ENCODE measurements around the gene CBX2. TPM values are rescaled to one million over a fixed set of nuclear protein-coding genes. Genes with fewer than 3 reads are reported as not detected.

Gene CBX2
- total and polyA plus RNA-seq, 2 of the 4 experiments (the other 2 are of a cell fraction): 2.0 to 3.2 TPM

DNA sequence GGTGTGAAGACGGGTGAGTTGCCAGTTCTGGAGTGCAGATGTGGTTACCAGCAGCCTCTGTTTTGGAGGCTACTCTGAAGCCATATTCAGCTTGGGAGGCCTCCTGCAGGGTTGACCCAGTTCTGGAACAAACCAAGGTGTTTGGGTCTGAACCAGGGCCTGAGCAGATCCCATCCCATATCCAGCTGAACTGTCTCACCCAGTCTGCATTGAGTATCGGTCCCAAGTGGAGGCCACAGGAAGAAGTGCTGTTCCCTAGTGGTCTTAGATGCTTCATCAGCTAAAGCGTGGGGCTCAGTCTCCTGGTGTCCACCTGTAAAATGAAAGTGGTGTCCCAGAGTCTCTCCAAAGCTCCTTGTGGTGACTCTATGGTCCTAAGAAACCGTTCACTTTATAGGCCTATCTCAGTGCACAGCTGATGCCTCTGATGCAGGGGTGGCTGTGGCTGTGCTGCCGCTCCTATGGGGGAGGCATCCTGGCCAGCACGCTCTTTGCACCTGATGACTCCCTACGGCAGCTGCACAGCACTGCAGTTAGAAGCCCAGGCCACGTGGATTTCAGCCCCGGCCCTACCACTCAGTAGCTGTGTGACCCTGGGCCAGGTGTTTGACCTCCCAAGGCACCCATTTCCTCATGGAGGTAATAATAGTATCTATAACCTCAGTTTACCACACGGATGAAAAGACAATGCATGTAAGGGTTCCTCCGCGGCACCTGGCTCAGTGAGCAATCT is 40.2 kb downstream of the CBX2 start:
- Histone ChIP-seq H3K4me2 (ENCODE audit: low read depth, low read length) (no peak overlapping the region), H2BK15ac (ENCODE audit: low read depth, low read length) (no peak overlapping the region), H4K8ac (ENCODE audit: low read depth in 2 of 2, low read length in 2 of 2) (no peak overlapping the region), H4K20me1 (ENCODE audit: insufficient read depth, low read length) (no peaks in the 10 kb centered on the region; the same call in 1 of the 2 replicates), H2AK9ac (replicated peaks; ENCODE audit: low read depth, low read length, poor library complexity) (no peak overlapping the region), H2BK120ac (ENCODE audit: low read depth, low read length) (no peak overlapping the region), H3K9me1 (ENCODE audit: insufficient read depth, low read length) (no peaks in the 10 kb centered on the region), H3K9me3 (ENCODE audit: control insufficient read depth, insufficient read depth, low read length) (no peaks in the 10 kb centered on the region), H3K4me1 (ENCODE audit: control insufficient read depth, insufficient read depth, low read length) (peaks cover 2% of the 10 kb centered on the region; the same call in 1 of the 2 replicates), H2AK5ac (ENCODE audit: low read depth, low read length) (no peak overlapping the region), H2AFZ (replicated peaks; ENCODE audit: low read length, poor library complexity) (no peak overlapping the region), H2BK20ac (ENCODE audit: low read depth, low read length) (no peak overlapping the region), H3K9ac (ENCODE audit: low read depth, low read length) (no peak overlapping the region), H2BK5ac (ENCODE audit: low read depth, low read length, poor library complexity, severe bottlenecking) (no peak overlapping the region), H4K91ac (ENCODE audit: insufficient read depth, low read depth, low read length) (no peak overlapping the region), H3K4me3 (ENCODE audit: insufficient read depth, low read depth, low read length) (no peak overlapping the region), H3K27me3 (ENCODE audit: control insufficient read depth, insufficient read depth, low read length) (peaks cover 72% of the 10 kb centered on the region), H3K79me1 (ENCODE audit: low read depth in 1 of 2, low read length in 2 of 2) (no peaks in the 10 kb centered on the region), H3K27ac (ENCODE audit: insufficient read depth, low read length) (no peak overlapping the region), H3K14ac (replicated peaks; ENCODE audit: low read depth, low read length) (no peak overlapping the region), H3K23ac (ENCODE audit: low read depth, low read length) (no peak overlapping the region; the same call in 1 of the 2 replicates), H3K18ac (ENCODE audit: low read depth, low read length) (no peak overlapping the region), H4K5ac (ENCODE audit: low read depth, low read length) (no peak overlapping the region), H3K4ac (ENCODE audit: low read depth, low read length) (no peak overlapping the region), H3K36me3 (ENCODE audit: control insufficient read depth, insufficient read depth, low read length) (no peaks in the 10 kb centered on the region), H3K56ac (ENCODE audit: extremely low read depth, insufficient read depth, low read length) (no peak overlapping the region)
- ATAC-seq (ENCODE audit: low read depth) (no peak), DNase-seq (no peak)
- ChIA-PET POLR2A (ENCODE audit: unreplicated experiment) (no interaction called here), CTCF (interaction anchor here (0.6 to 1.3 kb wide), 3 partner anchors 17 to 174 kb away, joined by 3 read pairs; no protein-coding TSS in a partner anchor)
- no TSS peak for BruUV-seq (replicated peaks)
- no peak for TF ChIP-seq MAZ (IDR thresholded peaks at IDR 0.05; ENCODE audit: borderline replicate concordance, low read depth, low read length)
- in situ Hi-C loops (cut with MboI; ENCODE audit: low sequenced_read_pairs) (no loop called here), intact Hi-C loops (cut with micrococcal nuclease) (no loop called here), dilution Hi-C loops (cut with HindIII; ENCODE audit: low sequenced_read_pairs, unreplicated experiment) (no loop called here)
- 88% methylated on average over 1 of the region's 12 CpGs; no CpG with 5 or more reads in 1 of the 2 experiments for WGBS, 2 experiments (ENCODE audit: extremely low coverage in 2 of 2, insufficient read length in 1 of 2)
